GM19035 (cell line): ENCODE results near the gene PPP2R5A.
"Not testable (repeated sequence)": the region's sequence is repeated elsewhere in the genome, so short reads cannot be mapped to it uniquely, and the experiment has no call there.

Experiments used
- ATAC-seq: cut with Tn5 transposase; IDR thresholded peaks from one replicate; pipeline ENCODE4 v1.9.1; 2021; ENCODE audit not compliant: unreplicated experiment

The PPP2R5A gene

DNA sequence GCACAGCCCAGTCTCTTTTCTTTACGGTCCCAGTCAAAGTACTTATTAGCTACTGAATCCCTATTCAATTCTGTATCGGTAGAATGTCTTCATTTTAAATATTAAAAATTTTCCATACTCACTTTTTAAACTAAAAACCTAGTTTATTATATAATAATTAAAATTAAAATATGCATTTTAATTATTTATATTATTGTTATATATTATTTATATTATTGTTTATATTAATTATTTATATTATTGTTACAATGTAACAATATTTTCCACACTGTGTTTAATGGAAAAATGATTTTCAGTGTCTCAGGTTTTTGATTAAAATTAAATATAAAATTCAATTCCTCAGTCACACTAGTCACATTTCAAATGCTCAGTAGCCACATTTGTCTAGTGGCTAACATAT lies 18.2 kb upstream of the PPP2R5A start:
- ATAC-seq: no peak

- no peak for ATAC-seq
Measured at GRCh38 chr1:212267460-212267859, 17.8 kb upstream of the PPP2R5A start.

DNA sequence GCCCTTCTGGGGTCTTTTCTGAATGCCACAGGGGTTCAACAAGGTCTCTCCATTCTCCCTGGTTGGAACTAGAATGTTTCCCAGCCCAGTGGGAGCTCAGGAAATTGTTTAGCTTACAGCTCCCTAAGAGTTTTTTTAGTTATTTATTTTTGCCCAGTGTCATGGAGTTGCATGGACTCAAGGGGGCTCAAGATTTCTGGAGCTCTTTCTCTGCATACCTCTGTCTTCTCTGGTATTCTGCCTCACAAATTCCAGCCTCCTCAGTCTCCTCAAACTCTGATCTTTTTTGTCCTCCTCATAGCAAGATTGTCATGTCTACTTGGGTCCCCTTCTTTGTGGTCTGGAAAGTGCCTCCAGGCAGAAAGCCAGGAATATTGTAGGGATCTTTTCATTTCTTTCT lies 15.9 kb upstream of the PPP2R5A start:
- ATAC-seq: no peak

DNA sequence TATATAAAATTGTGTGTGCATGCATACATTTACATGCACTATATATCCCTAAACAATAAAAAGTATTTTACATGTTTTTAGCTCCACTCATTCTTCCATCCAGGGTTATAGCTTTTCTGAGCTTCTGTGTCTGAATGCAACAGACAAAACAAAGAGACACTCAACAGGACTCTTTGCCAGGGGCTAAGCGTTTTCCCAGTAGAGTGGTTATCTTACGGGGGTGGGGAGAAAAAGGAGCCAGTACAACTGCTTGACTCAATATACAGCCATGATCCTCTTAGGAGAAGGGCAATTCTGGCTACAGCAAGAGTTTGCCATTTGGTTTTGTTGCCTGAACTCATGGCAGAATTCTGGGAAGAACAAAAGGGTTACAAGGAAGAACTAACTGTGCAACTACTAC lies 14.6 kb upstream of the PPP2R5A start:
- ATAC-seq: no peak

- no peak for ATAC-seq
Measured at GRCh38 chr1:212271234-212271633, 14.0 kb upstream of the PPP2R5A start.

DNA sequence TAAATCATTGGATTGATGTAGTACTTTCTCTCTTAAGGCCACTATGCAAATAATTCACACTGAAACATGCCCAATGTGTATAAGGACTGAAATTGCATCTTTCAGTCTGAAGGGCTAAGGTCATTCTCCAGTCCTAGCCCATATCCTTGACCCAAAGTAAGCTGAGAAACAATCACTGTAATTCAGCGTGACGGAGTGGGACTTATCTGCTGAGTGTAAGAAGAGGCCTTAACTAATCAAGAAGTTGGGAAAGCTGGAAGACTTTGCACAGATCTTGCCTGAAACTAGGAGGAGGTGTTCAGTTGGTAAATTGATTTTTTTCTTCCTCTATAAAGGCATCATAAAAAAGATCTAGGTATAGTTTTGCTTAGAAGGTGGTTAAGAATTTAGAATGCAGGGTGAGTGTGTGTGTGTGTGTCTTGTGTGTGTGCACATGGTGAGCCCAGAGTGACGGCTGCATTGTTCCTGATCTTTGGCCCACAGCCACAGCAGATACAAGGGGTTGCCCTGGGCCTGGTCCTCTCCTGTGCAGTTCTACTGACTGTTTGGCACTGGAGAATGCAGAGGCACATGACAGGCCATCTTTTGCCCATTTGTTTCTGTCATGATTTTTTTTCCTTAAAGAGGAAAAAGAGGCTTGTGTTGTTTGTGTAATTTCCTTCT lies 13.3 kb upstream of the PPP2R5A start:
- ATAC-seq: no peak

DNA sequence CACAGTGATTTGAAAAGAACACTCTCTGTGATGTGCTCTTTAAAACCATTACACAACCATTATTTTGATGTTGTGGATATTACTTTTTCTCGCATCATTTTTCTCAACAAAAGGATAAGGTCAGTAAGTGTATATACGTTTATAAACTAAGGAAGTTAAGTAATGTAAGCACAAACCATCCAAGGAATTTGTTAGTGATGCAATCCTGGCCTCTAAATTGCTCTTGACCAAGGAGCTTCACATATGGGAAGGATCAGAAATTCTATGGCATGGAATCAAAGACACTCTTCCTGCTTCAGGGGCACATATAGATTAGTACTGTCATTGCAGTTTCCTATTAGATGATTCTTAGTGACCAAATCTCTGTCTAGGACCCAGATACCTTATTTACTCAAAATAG lies 3.6 kb upstream of the PPP2R5A start:
- no peak for ATAC-seq

DNA sequence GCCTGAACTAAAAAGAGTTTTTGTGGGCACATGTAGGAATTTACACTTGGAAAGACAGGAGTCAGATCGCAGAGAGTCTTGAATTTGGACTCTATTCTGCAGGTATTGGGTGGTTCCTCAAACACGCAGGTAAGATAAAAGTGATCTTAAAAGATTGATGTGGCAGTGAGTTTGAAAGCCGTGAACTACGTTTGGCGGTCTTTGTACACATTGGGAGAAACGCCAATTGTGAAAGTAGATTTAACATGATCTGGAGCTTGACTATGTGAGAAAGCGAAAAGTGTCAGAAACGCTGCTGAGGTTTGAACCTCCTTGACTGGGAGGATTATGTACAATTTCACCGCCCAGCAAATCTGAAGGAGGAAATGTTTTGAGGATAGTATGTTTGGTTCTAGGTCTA lies 1.5 kb upstream of the PPP2R5A start:
- no peak for ATAC-seq

GRCh38 chr1:212284332-212284743 lies 872 bp upstream of the PPP2R5A start:
- no peak for ATAC-seq

DNA sequence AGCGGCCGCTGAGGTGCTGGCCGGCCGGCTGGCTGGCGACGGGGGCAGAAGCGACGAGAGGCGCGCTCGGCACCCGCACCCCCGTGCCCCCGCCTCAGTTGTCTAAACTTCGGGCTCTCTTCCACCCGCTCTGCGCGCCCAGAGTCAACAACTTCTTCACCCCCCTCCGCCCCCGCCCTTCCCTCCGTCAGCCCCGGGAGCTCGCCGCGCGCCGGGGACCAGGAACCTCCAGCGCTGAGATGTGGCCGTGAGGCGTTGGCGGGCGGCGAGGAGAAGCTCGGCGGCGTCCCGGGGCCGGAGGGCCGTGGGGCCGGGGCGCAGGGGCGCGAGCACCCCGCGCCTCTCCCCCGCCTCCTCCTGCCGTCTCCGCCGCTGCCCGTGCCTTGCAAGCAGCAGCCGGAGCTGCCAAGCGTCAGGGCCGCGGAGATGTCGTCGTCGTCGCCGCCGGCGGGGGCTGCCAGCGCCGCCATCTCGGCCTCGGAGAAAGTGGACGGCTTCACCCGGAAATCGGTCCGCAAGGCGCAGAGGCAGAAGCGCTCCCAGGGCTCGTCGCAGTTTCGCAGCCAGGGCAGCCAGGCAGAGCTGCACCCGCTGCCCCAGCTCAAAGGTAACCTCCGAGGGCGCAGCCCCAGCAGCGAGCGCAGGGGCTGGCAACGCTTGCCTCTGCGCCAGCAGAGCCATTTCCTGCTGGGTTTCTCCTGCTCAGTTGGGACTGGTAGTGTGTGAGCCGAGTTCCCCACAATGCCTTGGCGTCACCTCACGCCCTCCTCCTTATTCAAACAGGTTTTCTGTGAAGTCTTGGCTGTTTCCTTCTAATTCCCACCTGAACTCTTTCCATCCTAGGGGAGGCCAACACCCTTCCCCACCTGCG lies 710 bp downstream of the PPP2R5A start:
- ATAC-seq: peak; percentile 23

GRCh38 chr1:212286556-212287131 lies 1.4 kb downstream of the PPP2R5A start:
- ATAC-seq: no peak

DNA sequence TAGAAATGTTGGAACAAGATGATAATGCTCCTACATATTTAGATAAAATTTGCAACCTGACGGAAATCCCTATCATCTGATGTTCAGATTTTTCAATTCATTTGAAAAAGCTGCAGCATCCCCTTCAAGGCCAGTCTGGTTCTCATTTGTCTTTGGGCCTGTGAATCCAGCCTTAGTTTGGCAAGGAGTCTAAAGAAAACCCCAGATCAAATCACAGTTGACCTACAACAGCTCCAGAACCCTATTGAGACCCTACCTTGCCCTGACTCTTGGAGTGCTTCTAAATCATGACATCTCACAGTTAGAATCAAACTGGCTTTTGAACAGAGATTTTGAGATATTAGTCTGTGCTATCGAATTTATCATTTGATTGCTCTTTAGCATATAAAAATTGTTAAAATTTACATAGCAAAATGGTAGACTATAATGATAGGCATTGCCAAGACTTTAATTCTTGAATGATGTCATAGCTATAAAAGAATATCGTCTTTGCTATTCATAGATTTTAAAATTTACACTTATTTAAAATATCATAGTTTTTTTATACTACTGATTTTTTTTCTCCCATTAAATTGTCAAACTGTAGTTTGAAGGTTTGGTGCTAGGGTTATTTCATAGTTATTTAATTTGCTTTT lies 2.2 kb downstream of the PPP2R5A start:
- ATAC-seq: no peak

DNA sequence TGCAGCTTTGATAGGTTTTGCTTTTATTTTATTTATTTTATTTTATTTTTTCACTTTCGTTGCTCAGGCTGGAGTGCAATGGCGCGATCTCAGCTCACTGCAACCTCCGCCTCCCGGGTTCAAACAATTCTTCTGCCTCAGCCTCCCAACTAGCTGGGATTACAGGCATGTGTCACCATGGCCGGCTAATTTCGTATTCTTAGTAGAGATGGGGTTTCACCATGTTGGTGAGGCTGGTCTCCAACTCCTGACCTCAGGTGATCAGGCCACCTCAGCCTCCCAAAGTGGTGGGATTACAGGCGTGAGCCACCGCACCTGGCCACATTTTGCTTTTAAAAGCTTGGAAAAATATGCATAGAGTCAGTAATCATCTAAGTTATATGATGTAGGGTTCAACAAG lies 2.8 kb downstream of the PPP2R5A start:
- not testable (repeated sequence) for ATAC-seq

GRCh38 chr1:212288615-212289014 lies 3.4 kb downstream of the PPP2R5A start:
- ATAC-seq: no peak

- ATAC-seq: no peak
Measured at GRCh38 chr1:212289262-212290077, 4.3 kb downstream of the PPP2R5A start.

- no peak for ATAC-seq
Measured at GRCh38 chr1:212290608-212291007, 5.4 kb downstream of the PPP2R5A start.

GRCh38 chr1:212291505-212292134 lies 6.4 kb downstream of the PPP2R5A start:
- ATAC-seq: peak; percentile 53

- no peak for ATAC-seq
Measured at GRCh38 chr1:212292250-212293105, 7.3 kb downstream of the PPP2R5A start.

DNA sequence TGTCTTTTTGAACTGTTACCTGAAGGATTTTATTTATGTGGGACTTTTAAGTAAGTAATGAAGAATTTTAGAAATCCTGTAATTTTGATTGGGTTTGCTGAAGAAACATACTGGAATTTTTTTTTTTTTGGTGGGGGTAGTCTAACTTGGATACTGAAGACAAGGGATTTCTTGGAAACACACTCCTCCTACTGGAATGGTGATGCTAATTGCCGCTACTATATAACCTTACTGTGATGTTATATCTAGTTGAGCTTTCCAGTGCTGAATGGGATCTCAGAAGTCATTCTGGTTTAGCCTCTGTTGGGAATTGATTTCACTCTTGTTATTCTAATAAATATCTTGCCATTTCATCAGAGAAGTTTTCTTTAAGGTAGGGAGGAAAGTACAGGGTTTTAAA lies 8.4 kb downstream of the PPP2R5A start:
- ATAC-seq: no peak
